GM18951 (cell line): ENCODE data around the gene POLR2H.

ENCODE experiments used
- POLR2A ChIP-seq: IDR thresholded peaks from 4 replicates; pipeline ENCODE4 v1.6.1; 2011; ENCODE audit warnings: mild to moderate bottlenecking; ENCODE audit not compliant: insufficient read length, insufficient read depth; ENCODE audit errors: extremely low read depth
- in situ Hi-C: fragments of 300-500 bp; cut with MboI; formaldehyde crosslinking; loops from one replicate; pipeline ENCODE4 v1.12.0; 2022; ENCODE audit warnings: low sequenced_read_pairs, mixed read lengths, inconsistent platforms; ENCODE audit not compliant: unreplicated experiment

The POLR2H gene

DNA sequence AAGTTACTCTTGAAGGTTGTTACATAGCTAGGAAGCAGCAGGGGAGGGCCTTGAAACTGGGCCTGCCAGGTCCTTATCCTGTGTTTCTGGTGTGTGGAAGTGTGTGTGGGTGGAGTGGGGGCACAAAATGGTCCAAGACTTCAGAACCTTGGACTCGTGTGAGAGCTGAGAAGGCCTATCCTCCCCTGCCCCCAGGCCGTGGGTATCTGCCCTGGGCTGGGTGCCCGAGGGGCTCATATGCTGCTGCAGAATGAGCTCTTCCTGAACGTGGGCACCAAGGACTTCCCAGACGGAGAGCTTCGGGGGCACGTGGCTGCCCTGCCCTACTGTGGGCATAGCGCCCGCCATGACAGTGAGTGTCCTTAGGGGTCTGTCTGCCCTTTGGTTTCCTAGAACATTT is 22.8 kb downstream of the POLR2H start:
- in situ Hi-C loops, result no loop called here
- TF ChIP-seq POLR2A, result no peak

DNA sequence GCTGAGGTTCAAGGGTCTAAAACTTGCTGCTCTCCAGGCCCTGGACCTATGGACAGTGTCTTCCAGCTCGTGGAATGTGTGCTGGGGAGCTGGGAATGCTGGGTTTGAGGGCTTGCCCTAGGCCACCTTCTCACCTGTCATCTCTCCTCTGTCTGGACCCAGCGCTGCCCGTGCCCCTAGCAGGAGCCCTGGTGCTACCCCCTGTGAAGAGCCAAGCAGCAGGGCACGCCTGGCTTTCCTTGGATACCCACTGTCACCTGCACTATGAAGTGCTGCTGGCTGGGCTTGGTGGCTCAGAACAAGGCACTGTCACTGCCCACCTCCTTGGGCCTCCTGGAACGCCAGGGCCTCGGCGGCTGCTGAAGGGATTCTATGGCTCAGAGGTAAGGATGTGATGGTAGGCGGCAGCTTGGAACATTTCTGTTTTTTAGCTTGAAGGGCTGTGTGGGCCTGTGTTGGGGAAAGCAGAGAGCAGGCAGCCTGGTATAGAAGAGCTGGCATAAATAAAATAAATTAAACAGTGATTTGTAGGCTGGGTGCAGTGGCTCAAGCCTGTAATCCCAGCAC is 23.4 kb downstream of the POLR2H start:
- no peak for TF ChIP-seq POLR2A
- in situ Hi-C loops, result no loop called here

DNA sequence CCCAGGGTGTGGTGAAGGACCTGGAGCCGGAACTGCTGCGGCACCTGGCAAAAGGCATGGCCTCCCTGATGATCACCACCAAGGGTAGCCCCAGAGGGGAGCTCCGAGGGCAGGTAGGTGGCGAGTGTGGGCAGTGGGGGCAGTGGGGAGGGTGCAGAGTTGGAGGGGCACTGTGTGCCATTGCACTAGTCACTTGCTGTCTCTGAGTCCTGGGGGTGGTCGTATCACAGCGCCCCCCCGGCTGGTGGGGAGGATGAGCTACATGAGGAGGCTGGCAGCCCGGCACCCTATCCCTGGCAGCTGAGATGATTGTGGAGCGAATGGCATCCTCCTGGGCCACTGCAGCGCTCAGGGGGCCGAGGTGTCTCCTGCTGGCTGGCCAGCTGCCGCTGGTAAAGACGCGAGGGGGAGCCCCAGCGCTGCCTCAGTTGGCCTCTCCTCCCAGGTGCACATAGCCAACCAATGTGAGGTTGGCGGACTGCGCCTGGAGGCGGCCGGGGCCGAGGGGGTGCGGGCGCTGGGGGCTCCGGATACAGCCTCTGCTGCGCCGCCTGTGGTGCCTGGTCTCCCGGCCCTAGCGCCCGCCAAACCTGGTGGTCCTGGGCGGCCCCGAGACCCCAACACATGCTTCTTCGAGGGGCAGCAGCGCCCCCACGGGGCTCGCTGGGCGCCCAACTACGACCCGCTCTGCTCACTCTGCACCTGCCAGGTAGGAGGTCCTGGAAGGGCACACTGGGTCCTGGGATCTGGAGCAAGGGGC is 24.7 kb downstream of the POLR2H start:
- in situ Hi-C loops, result no loop called here
- no peak for TF ChIP-seq POLR2A

DNA sequence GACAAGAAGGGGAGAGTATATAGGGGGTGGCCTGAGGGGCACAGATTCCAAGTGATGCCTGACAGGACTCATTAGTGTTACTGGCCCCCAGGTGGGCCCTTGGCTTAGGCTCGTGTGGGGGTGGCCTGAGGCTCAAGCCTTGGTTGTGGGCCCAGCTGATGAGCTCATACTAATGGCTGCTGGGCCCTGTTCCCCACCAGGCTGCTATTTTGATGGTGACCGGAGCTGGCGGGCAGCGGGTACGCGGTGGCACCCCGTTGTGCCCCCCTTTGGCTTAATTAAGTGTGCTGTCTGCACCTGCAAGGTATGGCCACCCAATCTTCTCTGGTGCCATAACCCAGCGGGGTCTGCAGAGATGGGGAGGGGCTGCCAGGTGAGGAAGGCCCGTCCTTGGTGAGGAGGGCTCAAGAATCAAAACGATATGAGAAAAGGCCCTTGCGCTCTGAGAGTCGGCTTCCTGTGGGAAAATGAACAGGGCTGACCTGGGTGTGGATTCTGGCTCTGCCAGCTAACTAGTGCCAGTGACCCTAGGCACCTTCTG is 25.7 kb downstream of the POLR2H start:
- TF ChIP-seq POLR2A, result no peak

DNA sequence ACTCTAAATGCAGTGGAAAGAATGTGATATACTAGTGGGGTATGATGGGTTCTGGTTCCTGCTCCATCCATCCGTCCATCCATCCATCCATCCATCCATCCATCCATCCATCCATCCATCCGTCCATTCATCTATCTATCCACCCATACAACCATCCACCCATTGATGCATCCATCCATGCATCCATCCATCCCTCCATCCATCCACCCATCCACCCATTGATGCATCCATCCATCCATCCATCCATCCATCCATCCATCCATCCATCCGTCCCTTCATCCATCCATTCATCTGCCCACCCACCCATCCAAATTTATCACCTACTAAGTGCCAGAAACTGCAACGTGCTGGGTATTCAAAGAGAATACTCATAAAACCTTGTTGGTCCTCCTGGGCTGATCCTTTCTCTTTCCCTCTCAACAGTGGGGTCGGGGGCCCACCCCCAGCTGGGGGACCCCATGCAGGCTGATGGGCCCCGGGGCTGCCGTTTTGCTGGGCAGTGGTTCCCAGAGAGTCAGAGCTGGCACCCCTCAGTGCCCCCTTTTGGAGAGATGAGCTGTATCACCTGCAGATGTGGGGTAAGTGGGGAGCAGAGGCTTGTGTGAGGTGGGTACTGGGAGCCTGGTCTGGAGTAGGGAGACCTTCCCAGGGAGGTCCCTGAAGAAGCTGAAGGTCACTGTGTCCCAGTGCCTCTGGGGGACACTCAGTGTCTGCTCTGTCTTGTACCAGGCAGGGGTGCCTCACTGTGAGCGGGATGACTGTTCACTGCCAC is 26.8 kb downstream of the POLR2H start:
- in situ Hi-C loops, result no loop called here
- TF ChIP-seq POLR2A, result no peak

More for the DNA sequence above, 25.7 kb downstream of the POLR2H start:
- in situ Hi-C loops, result no loop called here

DNA sequence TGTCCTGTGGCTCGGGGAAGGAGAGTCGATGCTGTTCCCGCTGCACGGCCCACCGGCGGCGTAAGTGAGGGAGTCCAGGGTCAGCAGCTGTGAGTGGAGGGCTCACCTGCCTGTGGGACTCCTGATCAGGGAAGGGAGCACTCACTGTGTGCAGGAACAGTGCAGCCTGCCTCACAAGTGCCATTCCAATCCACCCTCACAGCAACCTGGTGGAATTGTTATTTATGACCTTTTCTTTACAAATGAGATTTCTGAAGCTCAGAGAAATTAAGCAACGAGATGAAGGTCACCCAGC is 27.4 kb downstream of the POLR2H start:
- in situ Hi-C loops, result no loop called here

DNA sequence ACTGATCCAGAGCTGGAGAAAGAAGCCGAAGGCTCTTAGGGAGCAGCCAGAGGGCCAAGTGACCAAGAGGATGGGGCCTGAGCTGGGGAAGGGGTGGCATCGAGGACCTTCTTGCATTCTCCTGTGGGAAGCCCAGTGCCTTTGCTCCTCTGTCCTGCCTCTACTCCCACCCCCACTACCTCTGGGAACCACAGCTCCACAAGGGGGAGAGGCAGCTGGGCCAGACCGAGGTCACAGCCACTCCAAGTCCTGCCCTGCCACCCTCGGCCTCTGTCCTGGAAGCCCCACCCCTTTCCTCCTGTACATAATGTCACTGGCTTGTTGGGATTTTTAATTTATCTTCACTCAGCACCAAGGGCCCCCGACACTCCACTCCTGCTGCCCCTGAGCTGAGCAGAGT is 27.9 kb downstream of the POLR2H start:
- in situ Hi-C loops, result no loop called here

More for the DNA sequence above, 27.4 kb downstream of the POLR2H start:
- no peak for TF ChIP-seq POLR2A

DNA sequence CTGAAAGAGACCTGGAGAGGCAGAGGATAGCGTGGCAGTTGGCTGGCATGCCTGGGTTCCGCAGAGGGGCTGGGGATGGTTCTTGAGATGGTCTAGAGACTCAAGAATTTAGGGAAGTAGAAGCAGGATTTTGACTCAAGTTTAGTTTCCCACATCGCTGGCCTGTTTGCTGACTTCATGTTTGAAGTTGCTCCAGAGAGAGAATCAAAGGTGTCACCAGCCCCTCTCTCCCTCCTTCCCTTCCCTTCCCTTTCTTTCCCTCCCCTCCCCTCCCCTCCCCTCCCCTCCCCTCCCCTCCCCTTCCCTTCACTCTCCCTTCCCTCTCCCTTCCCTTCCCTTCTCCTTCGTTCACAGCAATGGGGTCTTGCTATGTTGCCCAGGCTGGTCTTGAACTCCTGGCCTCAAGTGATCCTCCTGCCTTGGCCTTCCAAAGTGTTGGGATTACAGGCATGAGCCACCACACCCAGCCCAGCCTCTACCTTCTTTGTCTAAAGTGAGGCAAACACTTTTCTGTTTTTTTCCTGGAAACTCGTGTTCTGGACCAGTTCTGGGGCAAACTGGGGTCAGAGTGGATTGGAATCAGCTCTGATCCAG is 28.5 kb downstream of the POLR2H start:
- TF ChIP-seq POLR2A, result no peak
- in situ Hi-C loops, result no loop called here

More for the DNA sequence above, 27.9 kb downstream of the POLR2H start:
- TF ChIP-seq POLR2A, result no peak

DNA sequence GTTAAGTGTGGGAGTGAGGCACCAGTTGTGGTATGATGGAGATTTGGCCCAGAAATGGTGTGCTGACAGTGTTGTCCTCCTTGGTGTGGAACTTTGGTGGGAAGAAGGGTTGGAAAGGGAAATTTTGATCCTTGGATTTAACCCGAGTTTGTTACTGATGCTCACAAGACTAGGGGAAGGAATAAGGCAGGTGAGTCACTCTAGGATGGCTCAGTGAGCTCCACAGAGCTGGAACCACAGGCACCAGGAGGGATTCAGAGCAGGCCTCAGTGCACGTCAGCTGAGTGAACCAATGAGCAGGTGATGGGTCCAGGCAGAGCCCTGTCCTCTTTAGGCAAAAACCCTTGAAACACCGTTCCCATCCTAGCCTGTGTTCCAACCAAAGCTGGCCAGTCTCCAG is 29.8 kb downstream of the POLR2H start:
- in situ Hi-C loops, result no loop called here
- no peak for TF ChIP-seq POLR2A

DNA sequence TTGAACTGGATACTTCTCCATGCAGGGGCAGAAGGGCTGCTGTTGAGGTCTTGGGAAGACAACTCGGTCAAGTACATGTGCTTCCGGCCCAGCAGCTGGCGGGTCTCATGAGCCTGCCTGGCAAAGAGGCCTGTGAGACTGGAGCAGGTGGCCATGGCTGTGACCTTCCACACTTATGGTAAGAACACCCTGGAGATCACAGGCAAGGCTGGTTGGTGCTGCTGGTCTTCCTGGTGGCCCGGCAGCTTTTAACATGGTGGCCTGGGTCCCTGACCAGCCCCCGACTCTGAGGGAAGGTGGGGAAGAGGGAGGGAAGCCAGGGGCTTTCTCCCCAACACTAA is 33.8 kb downstream of the POLR2H start:
- no peak for TF ChIP-seq POLR2A
- in situ Hi-C loops, result no loop called here

DNA sequence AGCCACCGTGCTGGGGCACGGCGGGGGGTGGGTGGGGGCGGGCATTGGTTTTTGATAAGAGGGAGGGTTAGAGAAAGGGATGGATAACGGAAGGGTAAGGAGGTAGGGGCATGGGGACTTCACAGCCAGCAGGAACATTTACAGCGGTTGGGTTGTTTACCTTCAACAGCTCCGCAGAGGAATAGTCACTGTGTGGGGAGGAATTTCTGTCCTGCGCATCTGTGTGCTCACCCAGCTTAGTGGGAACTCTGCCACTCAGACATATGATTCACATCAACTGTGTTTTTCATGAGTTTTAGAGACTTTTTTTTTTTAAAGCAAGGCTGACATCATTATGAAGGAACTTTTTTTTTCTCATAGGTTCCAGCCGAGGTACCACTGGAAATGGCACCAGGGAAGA is 37.9 kb downstream of the POLR2H start:
- in situ Hi-C loops, result no loop called here
- no peak for TF ChIP-seq POLR2A

DNA sequence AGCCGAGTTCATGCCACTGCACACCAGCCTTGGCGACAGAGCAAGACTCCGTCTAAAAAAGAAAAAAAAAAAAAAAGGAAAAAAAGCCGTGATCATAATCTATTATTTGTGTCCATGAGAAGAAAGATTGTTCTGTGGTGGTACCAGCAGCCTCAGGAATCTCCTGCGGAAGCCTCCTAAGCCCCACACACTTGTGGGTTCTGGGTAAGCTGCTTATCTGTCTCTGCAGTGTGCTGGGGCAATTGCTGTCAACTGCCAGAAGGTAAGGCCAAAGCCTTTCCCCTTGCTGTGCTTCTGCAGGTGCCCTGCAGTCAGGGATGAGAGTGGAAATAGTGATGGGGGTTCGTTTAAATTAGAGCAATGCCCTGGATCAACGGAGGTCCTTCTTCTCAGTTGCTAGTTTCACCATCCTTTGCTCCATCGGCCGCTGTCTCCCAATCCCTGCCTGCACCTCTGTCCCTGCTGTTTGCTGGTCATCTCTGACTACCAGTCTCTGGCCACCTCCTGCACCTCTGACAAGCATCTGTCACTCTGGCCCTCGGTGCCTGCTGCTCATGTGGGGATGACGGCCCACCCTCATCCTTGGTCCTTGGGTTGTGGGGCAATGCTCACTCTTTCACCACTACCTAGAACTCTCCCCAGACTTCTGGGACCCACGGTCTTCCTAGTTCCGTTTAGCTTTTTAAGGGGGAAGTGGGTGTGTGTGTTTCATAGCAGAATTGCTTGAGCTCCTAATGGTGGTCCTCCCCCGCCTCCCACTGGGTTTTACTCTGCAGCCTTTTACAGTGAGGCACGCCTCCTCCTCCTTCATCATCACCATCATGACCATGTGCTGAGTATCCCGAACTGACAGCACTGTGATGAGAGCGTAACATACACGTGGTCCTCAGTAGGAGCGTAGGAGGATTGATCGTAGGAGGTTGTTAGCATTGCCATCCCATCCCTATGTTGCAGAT is 43.8 kb downstream of the POLR2H start:
- in situ Hi-C loops, result no loop called here
- TF ChIP-seq POLR2A, result no peak
